Femur (tissue), 1 donor: ENCODE measurements around the gene LRRC70.

ENCODE experiments used
- DNase-seq: peaks from one replicate; pipeline ENCODE4 v3.0.0-alpha.2; 2017

LRRC70 gene

GRCh38 chr5:62575489-62575888, 3.1 kb upstream of the LRRC70 start:
- DNase-seq = no peak

DNA sequence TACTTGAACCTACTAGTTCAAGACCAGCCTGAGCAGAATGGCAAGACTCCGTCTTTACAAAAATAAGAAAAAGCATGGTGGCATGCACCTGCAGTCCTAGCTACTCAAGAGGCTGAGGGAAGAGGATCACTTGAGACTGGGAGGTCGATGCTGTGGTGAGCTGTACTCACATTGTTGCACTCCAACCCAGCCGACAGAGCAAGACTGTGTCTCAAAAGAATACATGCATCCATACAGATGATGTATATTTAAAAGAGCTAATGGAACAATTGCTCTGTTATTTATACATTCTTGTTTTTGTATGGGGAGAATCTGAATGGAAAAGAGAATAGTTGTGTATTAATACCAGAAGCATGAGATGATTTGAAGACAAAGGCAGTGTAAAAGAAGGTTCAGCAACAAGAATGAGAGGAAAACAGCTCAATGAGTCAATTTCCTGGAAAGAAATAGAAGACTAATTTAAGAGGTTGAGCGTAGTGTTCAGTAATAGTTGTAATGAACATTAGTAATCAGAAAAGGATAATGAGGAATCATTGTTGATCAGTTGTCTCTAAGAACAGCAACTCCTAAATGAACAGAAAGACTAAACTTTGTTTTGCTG, 1.9 kb upstream of the LRRC70 start:
- no peak for DNase-seq

DNA sequence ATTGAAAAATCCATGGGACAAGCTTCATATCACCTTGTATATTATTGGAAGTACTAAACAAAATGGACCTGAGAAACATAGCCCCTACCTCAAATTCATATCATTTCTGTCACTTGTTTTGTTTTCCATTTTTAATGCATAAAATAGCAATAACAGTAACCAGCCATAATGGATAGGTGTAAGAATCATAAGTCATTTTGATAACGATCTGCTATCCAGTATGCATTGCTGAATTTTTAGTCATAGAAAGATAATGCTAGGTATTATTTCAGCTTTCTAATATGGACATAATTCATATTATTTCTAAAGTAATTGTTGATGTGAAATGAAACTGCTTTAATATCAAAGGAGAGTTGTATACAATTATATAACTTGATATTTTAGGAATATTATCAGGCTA, 1.1 kb upstream of the LRRC70 start:
- no peak for DNase-seq

- DNase-seq = no peak
Observed at GRCh38 chr5:62579761-62580160, 1.1 kb downstream of the LRRC70 start.

DNA sequence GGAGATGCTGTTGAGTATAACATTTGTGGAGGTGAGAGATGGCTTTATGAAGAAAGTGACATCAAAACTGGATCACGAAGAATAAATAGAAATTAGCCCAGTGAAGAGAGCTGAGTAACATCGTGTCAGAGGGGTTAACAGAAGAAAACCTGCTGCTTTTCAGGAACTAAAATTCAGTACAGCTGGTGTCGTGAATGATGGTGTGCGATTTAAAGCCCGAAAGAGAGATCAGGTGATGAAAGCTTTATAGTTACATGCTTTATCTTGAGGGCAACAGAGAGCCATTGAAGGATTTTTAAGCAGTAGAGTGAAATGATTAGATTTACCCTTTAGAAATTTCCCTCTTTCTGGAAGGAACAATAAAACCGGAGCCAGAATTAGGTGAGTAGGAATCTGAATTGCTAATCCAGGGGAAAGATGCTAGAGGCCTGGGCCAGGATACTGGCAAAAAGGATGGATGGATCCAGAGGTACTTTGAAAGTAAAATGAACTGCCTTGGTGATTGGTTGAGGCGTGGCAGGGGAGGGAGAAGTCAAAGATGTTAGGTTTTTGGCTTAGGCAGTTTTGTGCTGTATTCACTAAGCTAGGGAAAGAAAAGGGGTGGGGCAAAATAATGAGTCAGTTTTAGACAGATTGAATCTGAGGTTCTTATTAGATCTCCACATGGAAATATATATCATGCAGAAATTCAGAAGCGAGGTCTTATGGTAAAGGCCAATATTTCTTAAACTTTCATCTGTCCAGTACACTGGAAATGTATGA, 3.4 kb downstream of the LRRC70 start:
- DNase-seq = no peak

DNA sequence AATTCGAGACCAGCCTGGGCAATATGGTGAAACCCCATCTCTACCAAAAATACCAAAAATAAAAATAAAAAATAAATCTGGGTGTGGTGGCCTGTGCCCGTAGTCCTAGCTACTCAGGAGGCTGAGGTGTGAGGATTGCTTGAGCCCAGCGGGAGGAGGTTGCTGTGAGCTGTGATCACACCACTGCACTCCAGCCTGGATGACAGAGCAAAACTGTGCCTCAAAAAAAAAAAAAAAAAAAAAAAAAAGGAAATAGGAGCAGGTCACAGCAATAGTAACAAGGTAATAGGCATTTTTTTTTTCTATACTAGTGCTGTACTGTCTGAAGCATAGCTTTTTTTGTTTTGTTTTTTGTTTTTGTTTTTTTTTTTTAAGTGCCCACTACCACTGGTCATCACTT, 5.8 kb downstream of the LRRC70 start:
- no peak for DNase-seq

GRCh38 chr5:62585306-62585705, 6.7 kb downstream of the LRRC70 start:
- DNase-seq = no peak

DNA sequence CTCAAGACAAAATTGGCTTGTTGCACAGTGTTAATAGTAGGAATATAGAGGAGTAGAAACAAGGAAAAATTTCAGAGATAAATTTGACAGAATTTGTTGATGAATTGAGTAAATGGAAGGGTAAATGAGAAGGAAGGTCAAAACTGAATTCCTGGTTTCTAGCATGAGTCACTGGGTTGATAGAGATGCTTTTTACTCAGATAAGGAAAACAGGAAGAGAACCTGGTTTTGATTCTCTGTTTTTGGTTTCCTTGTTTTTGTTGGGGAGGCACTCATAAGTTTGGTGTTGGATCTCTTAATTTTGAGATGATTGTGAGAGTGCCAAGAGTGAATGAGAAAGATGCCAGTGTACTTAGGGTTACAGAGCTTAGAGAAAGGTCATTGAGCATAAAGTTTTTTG, 7.1 kb downstream of the LRRC70 start:
- no peak for DNase-seq

- no peak for DNase-seq
Observed at GRCh38 chr5:62587737-62588136, 9.1 kb downstream of the LRRC70 start.

DNA sequence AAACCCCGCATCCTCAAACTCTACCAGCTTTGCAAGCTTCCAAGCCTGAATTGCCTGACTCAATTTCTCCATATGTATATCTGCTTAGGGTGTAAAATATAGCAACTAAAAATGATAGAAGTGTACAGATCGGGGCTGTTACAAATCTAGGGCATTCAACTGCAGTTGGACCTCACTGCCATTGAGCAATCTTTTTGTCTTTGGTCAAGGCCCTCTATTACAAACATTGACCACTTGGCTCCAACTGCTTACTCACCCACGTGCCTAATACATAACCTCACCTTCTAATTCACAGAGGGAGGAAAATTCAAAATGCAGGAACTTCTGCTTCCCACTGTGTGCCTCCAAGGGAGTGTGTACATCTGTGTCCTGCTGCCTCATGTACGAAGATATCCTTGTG, 10.0 kb downstream of the LRRC70 start:
- no peak for DNase-seq

DNA sequence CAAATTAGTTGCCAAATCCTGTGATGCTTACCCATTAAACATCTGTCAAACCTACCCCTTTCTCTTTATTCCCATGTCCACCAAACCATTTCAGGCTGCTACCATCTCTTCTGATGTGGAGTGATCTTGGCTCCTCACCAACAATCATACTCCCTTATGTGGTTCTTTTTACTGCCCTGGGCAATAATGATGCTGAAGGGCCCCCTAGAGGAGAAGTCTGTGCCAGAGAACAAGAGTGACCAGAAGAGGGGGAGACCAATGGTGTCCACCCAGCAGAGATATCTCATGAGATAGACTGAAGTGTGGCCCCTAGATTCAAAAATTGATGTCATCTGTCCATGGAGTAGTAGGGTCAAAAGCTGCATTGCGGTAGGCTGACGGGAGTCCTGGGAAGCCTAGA, 10.9 kb downstream of the LRRC70 start:
- DNase-seq = no peak

- no peak for DNase-seq
Observed at GRCh38 chr5:62590387-62590786, 11.8 kb downstream of the LRRC70 start.

- DNase-seq = no peak
Observed at GRCh38 chr5:62592558-62592957, 13.9 kb downstream of the LRRC70 start.

DNA sequence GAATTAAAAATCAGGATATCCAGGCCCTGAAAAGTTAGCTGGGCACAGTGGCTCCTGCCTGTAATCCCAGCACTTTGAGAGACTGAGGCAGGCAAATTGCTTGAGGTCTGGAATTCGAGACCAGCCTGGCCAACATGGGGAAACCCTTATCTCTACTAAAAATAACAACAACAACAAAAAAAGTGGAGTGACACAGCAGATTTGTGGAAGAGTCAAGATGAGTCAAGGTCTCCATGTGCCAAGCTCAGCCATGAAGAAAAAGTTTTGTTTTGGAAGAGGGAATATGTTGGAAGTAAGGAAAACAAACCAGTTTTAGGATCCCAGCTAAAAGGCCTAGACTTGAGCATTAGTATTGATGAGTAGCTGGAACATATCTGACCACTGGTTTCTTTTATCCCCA, 14.7 kb downstream of the LRRC70 start:
- no peak for DNase-seq

DNA sequence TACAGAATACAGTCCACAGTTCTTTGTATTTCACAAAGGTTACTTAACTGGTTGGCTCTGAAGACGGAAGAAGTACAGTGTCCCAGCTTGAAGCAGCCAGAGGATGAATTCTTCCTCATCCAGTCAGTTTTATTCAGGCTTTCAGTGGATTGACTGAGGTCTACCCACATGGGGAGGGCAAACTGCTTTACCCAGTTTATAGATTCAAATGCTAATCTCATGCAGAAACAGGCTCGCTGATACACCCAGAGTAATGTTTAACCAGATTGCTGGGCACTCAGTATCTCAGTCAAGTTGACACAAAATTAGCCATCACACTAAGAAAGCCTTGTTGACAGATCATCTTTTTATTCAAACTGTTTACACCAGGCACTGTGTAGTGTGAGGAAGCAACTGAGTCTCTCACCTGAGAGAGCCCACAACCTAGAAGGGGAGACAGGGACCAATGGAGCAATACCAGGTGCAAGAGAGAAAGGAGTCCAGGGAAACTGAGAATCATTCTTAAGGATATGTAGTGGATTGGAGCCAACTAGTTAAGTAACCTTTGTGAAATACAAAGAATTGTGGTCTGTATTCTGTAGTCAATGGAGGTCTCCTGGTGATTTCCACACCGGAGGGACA, 15.9 kb downstream of the LRRC70 start:
- DNase-seq = no peak

GRCh38 chr5:62596096-62596495, 17.5 kb downstream of the LRRC70 start:
- DNase-seq = no peak

DNA sequence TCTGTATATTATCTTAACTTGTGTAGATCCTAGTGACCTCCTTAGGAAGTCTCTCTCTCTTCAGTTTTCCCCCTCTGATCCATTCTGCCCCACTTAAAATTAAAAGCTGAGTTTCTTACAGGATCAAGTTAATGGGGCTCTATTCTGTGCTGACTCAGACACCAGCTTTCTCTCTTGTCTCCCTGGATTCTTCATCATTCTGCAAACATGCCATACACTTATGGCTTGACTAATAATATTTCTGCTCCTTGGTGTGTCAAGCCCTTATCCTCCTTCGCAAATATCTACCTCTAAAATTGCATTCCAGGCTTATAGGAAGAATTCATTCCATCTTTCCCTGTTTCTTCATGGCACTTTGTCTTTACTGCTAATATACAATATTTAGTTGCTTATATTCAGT, 18.1 kb downstream of the LRRC70 start:
- no peak for DNase-seq

- DNase-seq = no peak
Observed at GRCh38 chr5:62597314-62597713, 18.7 kb downstream of the LRRC70 start.

DNA sequence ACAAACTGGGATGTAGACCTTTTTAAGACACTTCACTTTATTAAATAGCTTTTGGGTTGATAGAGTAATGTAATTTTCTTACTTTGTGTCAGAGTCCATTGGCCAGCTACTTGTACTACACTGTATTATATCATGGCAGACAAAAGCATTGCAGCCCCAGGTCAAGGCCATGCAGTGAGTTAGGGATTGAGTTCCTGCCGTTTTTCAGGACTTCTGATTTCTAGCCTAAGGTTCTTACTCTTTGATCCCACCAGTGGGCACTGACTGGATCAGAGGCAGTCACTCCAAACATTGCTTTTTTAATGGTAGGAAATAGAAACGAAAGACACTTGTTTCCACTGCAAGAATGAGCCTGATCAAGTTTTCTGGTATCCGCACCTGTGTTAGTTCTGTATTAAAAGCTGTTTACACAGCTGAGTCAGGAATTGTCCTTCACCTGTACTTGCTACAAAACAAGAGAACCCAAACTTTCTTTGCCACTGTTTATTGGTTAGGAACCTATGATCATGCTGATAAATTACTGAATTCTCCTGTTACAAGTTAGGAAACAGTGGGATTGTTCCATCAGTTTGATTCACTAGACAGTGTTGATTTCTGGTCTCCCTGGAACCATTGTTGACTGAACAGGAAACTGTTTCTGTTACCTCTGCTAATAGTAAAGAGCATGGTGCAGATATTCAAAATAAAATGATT, 22.1 kb downstream of the LRRC70 start:
- DNase-seq = no peak

- DNase-seq = no peak
Observed at GRCh38 chr5:62603934-62604333, 25.3 kb downstream of the LRRC70 start.

GRCh38 chr5:62605638-62606037, 27.0 kb downstream of the LRRC70 start:
- DNase-seq = no peak

- no peak for DNase-seq
Observed at GRCh38 chr5:62606878-62607277, 28.3 kb downstream of the LRRC70 start.

GRCh38 chr5:62607615-62608014, 29.0 kb downstream of the LRRC70 start:
- DNase-seq = no peak
